Measurements from ENCODE around the gene GLRX3.
"Not testable (repeated sequence)": the region's sequence is repeated elsewhere in the genome, so short reads cannot be mapped to it uniquely, and the experiment has no call there.

GRCh38 chr10:130202150-130202549 is 66.0 kb downstream of the GLRX3 start:
- not testable (repeated sequence) for TF ChIP-seq CTCF (IDR thresholded peaks at IDR 0.05); TCF7L2 (IDR thresholded peaks at IDR 0.05; ENCODE audit: low read depth, low read length)

Measured in Panc1 (cell line).